ENCODE data around the gene KDM2B.
"Not testable (repeated sequence)": the region's sequence is repeated elsewhere in the genome, so short reads cannot be mapped to it uniquely, and the experiment has no call there.

DNA sequence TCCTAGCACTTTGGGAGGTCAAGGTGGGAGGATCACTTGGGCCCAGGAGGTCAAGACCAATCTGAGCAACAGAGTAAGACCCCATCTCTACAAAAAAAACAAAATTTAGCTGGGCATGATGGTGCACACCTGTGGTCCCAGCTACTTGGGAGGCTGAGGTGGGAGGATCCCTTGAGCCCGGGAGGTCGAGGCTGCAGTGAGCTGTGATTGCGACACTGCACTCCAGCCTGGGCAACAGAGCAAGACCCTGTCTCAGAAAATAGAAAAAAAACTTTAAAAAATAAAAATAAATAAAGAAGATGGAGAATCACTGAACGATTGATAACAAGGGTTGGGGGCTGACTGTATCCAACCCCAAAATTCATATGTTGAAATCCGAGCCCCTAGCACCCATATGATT is 96.3 kb downstream of the KDM2B start:
- TF ChIP-seq, protein P1, sequence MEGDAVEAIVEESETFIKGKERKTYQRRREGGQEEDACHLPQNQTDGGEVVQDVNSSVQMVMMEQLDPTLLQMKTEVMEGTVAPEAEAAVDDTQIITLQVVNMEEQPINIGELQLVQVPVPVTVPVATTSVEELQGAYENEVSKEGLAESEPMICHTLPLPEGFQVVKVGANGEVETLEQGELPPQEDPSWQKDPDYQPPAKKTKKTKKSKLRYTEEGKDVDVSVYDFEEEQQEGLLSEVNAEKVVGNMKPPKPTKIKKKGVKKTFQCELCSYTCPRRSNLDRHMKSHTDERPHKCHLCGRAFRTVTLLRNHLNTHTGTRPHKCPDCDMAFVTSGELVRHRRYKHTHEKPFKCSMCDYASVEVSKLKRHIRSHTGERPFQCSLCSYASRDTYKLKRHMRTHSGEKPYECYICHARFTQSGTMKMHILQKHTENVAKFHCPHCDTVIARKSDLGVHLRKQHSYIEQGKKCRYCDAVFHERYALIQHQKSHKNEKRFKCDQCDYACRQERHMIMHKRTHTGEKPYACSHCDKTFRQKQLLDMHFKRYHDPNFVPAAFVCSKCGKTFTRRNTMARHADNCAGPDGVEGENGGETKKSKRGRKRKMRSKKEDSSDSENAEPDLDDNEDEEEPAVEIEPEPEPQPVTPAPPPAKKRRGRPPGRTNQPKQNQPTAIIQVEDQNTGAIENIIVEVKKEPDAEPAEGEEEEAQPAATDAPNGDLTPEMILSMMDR (IDR thresholded peaks at IDR 0.05; ENCODE audit: borderline replicate concordance, extremely low read depth, low read length, poor library complexity, severe bottlenecking): not testable (repeated sequence)
- TF ChIP-seq EZH2 (IDR thresholded peaks at IDR 0.05; ENCODE audit: borderline replicate concordance, low read depth, low read length, severe bottlenecking): not testable (repeated sequence)
